Mesothelial cell of epicardium (in vitro differentiated cells): Measurements from ENCODE around the gene TRIM23. TPM values are rescaled to one million over a fixed set of nuclear protein-coding genes. Genes with fewer than 3 reads are reported as not detected.

Experiments used
- DNase-seq, 2 experiments: peaks; one replicate each; pipeline ENCODE4 v3.0.0; 2021; ENCODE audit warnings: low spot score in 2 of 2; ENCODE audit not compliant: unreplicated experiment in 2 of 2
- H3K27ac Mint-ChIP-seq: 2 replicates; pipeline ENCODE4 v1.8.0; 2021; ENCODE audit warnings: mixed read lengths
- H3K27me3 Mint-ChIP-seq: 2 replicates; pipeline ENCODE4 v1.8.0; 2021; ENCODE audit warnings: low read depth, mixed read lengths
- H3K36me3 Mint-ChIP-seq: 2 replicates; pipeline ENCODE4 v1.8.0; 2021; ENCODE audit warnings: mixed read lengths
- H3K4me1 Mint-ChIP-seq: 2 replicates; pipeline ENCODE4 v1.8.0; 2021; ENCODE audit warnings: mixed read lengths
- H3K4me3 Mint-ChIP-seq: 2 replicates; pipeline ENCODE4 v1.8.0; 2021; ENCODE audit warnings: mild to moderate bottlenecking, moderate library complexity, mixed read lengths
- H3K9me3 Mint-ChIP-seq: 2 replicates; pipeline ENCODE4 v1.8.0; 2021; ENCODE audit warnings: mixed read lengths
- total RNA-seq: library from RNA; stranded (reverse); gene quantifications from 3 replicates; pipeline ENCODE4 v1.2.1, GENCODE V29; 2021
- TF ChIP-seq, protein P1 (sequence below): fragments of 200-600 bp; sonication (generic); IDR thresholded peaks from one replicate; pipeline ENCODE4 v1.5.0; 2021; ENCODE audit warnings: antibody characterized with exemption; ENCODE audit not compliant: unreplicated experiment

TRIM23 gene
- total RNA-seq, 1 donor from 2014 or later = 18.9 TPM

DNA sequence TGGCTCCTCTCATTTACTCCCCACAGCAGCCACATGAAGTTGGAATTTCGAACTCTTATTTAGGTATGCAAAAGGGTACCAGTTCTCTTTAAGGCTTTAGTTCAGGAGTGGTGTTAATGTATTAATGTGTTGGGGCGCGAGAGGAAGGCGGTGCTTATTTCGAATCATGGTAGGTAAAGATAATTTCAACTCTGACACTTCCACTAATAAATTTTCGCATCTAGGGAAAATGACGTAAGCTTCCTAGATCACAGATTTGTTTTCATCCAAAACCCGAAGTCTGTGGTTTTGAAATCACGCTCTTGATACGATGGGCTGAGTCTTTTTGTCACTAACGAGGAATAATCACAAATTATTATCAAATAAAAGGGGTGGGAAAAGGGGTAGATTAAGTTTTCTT lies 60.4 kb downstream of the TRIM23 start:
- Mint-ChIP-seq H3K27me3 (no peaks in the 10 kb centered on the region), H3K9me3 (no peaks in the 10 kb centered on the region), H3K27ac (peak overlapping the region; percentile 99), H3K4me3 (peak overlapping the region; percentile 94), H3K4me1 (peaks cover 34% of the 10 kb centered on the region), H3K36me3 (no peaks in the 10 kb centered on the region)
- DNase-seq = no peak
- TF ChIP-seq, protein P1, sequence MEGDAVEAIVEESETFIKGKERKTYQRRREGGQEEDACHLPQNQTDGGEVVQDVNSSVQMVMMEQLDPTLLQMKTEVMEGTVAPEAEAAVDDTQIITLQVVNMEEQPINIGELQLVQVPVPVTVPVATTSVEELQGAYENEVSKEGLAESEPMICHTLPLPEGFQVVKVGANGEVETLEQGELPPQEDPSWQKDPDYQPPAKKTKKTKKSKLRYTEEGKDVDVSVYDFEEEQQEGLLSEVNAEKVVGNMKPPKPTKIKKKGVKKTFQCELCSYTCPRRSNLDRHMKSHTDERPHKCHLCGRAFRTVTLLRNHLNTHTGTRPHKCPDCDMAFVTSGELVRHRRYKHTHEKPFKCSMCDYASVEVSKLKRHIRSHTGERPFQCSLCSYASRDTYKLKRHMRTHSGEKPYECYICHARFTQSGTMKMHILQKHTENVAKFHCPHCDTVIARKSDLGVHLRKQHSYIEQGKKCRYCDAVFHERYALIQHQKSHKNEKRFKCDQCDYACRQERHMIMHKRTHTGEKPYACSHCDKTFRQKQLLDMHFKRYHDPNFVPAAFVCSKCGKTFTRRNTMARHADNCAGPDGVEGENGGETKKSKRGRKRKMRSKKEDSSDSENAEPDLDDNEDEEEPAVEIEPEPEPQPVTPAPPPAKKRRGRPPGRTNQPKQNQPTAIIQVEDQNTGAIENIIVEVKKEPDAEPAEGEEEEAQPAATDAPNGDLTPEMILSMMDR = no peak

DNA sequence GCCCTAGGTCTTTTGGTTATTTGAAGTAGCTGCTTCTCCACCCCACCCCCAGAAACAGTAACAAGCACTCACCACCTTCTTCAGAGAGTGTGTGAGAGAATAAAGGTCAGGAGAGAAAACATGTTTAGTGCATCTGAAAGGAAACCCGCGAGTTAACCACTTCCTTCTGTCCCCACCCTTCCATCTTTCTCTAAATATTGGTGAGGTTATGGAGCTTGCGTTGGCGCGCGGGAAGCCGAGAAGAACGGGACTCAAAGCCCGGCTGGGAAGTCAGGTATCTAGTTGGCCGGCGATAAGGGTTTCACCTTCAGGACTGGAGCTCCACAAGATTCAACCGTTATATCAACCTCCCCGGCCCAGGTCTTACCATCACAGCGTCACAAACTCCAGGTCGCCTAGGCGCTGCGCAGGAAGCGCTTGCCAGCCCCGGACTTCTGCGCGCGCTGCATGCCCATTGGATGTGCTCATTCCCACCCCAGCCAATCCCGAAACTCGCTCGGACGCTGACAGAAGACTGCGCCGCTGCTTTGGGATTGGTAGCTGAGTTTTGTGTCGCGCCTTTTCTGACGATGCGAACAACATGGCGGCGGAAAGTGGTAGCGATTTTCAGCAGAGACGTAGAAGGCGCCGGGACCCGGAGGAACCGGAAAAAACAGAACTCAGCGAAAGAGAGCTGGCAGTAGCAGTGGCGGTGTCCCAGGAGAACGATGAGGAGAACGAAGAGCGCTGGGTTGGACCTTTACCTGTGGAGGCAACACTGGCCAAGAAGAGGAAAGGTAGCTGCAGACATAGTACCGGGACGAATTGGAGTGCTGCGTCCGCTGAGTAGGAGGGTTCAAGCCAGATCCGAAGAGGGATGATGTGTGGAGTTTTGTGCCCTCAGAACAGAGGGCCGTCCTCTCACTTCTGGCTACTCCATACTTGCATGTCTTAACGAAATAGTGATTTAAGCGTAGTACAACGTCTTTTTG lies 61.1 kb downstream of the TRIM23 start, which contains the start of the genes CENPK and PPWD1:
TSS of gene CENPK (minus strand) at position 438 of the 971 bp plus-strand sequence. CDS start 8,261 bp downstream, outside the sequence.
TSS of gene PPWD1 (plus strand) at position 566 of the 971 bp plus-strand sequence. CDS start at position 581, 15 bp downstream.
- peak within 1 kb of the TSS; percentile 94 for H3K4me3 Mint-ChIP-seq
- no peaks in the 10 kb centered on the region for H3K36me3 Mint-ChIP-seq
- DNase-seq = peak; percentile 84 to 94
- peaks cover 34% of the 10 kb centered on the region for H3K4me1 Mint-ChIP-seq
- H3K9me3 Mint-ChIP-seq = no peaks in the 10 kb centered on the region
- H3K27me3 Mint-ChIP-seq = no peaks in the 10 kb centered on the region
- TF ChIP-seq, protein P1 = no peak
- H3K27ac Mint-ChIP-seq = peak within 1 kb of the TSS; percentile 99

DNA sequence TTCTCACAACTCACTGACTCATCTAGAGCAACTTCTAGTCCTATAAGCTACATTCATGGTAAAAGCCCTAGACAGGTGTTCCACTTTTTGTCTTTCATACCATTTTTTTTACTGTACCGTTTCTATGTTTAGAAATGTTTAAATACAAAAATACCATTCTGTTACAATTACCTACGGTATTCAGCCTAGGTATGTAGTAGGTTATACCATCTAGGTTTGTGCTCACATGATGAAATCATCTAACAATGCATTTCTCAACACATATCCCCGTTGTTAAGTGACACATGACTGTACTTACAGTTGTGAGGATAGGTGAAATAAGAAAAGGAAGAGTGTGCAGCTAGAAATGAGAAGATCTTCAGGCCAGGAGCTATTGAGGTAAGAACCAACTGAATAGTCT lies 67.4 kb downstream of the TRIM23 start:
- no peak for DNase-seq
- no peaks in the 10 kb centered on the region for H3K9me3 Mint-ChIP-seq

DNA sequence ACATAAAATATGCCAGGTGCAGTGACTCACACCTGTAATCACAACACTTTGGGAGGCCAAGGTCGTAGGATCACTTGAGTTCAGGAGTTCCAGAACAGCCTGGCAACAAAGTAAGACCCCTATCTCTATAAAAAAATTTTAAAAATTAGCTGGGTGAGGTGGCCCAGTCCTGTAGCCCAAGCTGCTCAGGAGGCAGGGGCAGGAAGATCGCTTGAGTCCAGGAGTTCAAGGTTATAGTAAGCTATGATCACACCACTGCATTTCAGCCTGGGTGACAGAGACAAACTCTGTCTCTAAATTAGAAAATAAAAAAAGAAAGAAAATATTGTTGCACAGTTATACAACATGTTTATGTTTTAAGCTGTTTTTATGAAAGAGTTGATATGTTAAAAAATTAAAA lies 68.0 kb downstream of the TRIM23 start:
- DNase-seq = no peak
- Mint-ChIP-seq H3K4me1 (no peaks in the 10 kb centered on the region), H3K27me3 (no peaks in the 10 kb centered on the region), H3K36me3 (no peaks in the 10 kb centered on the region), H3K4me3 (no peak overlapping the region), H3K9me3 (no peaks in the 10 kb centered on the region), H3K27ac (no peak overlapping the region)
- TF ChIP-seq, protein P1 = no peak

More for the DNA sequence above, 67.4 kb downstream of the TRIM23 start:
- TF ChIP-seq, protein P1 = no peak
- H3K4me1 Mint-ChIP-seq = peaks cover 4% of the 10 kb centered on the region
- H3K27ac Mint-ChIP-seq = no peak overlapping the region
- no peak overlapping the region for H3K4me3 Mint-ChIP-seq
- H3K27me3 Mint-ChIP-seq = no peaks in the 10 kb centered on the region
- no peaks in the 10 kb centered on the region for H3K36me3 Mint-ChIP-seq

DNA sequence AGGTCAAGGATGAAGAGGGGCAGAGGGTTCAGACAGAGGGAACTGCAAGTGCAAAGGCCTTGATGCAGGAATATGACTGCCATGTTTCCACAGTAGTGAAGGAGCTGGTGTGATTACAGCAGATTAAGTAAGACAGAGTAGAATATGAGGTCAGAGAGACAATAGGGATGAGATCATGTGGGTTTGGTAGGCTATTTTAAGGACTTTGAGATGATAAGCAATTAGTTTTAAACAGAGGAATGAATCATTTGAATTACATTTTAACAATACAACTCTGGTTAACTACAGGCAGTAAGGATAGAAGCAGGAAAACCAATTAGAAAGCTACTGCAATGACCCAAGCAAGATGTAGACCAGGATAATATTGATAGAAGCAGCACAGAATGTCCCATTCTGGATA lies 68.8 kb downstream of the TRIM23 start:
- TF ChIP-seq, protein P1 = no peak
- Mint-ChIP-seq H3K9me3 (no peaks in the 10 kb centered on the region), H3K36me3 (peaks cover 3% of the 10 kb centered on the region)

More for the DNA sequence above, 68.8 kb downstream of the TRIM23 start:
- Mint-ChIP-seq H3K27ac (no peak overlapping the region), H3K4me3 (no peak overlapping the region), H3K4me1 (no peaks in the 10 kb centered on the region), H3K27me3 (no peaks in the 10 kb centered on the region)
- DNase-seq = no peak
